IPS DF 4.7 (cell line): ENCODE data around the gene ATOSB.

Experiments
- DNase-seq: peaks from one replicate; pipeline ENCODE4 v3.0.0-alpha.2; 2013; ENCODE audit warnings: low spot score; ENCODE audit errors: extremely low read depth

ATOSB gene

GRCh38 chr9:35054871-35055644 lies 60.6 kb downstream of the ATOSB start:
- DNase-seq = no peak

- DNase-seq = no peak
Measured at GRCh38 chr9:35054185-35054835, 61.4 kb downstream of the ATOSB start.
